GM06990 (cell line): ENCODE results near the gene RPL18A.
A peak's percentile ranks its signal among the peaks of the same experiment; 100 is the strongest.

Experiments
- DNase-seq: peaks from one replicate; pipeline ENCODE4 v3.0.0-alpha.2; 2011; ENCODE audit not compliant: insufficient read length; ENCODE audit errors: extremely low read depth
- H3K27me3 ChIP-seq: replicated peaks from 2 replicates; pipeline ENCODE4 v1.6.0; 2011; ENCODE audit warnings: low read length; ENCODE audit not compliant: control insufficient read depth, insufficient read depth
- H3K36me3 ChIP-seq: 2 replicates; pipeline ENCODE4 v1.5.1; 2011; ENCODE audit warnings: low read length; ENCODE audit not compliant: control insufficient read depth, insufficient read depth
- H3K4me3 ChIP-seq: replicated peaks from 2 replicates; pipeline ENCODE4 v1.5.1; 2011; ENCODE audit warnings: low read depth, mild to moderate bottlenecking, control low read depth, low read length
- CTCF ChIP-seq: IDR thresholded peaks from 2 replicates; pipeline ENCODE4 v1.5.1; 2011; ENCODE audit warnings: low read length, control low read depth, mild to moderate bottlenecking, inconsistent platforms; ENCODE audit not compliant: insufficient read depth, poor library complexity, severe bottlenecking

Gene RPL18A

GRCh38 chr19:17862711-17863519 lies 3.2 kb downstream of the RPL18A start:
- Histone ChIP-seq H3K36me3 (peaks cover 36% of the 10 kb centered on the region), H3K4me3 (peak overlapping the region; percentile 98)
- no peak for TF ChIP-seq CTCF

GRCh38 chr19:17863520-17864182 lies 3.9 kb downstream of the RPL18A start:
- DNase-seq, result no peak
- no peaks in the 10 kb centered on the region; the same call in 1 of the 2 replicates for H3K27me3 ChIP-seq
- no peak for TF ChIP-seq CTCF
- H3K36me3 ChIP-seq, result peaks cover 36% of the 10 kb centered on the region
- H3K4me3 ChIP-seq, result no peak overlapping the region

More at GRCh38 chr19:17862711-17863519, 3.2 kb downstream of the RPL18A start:
- no peak for DNase-seq
- H3K27me3 ChIP-seq, result no peaks in the 10 kb centered on the region

GRCh38 chr19:17865364-17866311 lies 5.9 kb downstream of the RPL18A start:
- H3K27me3 ChIP-seq, result no peaks in the 10 kb centered on the region; the same call in 1 of the 2 replicates
- H3K4me3 ChIP-seq, result no peak overlapping the region
- TF ChIP-seq CTCF, result no peak
- peaks cover 36% of the 10 kb centered on the region for H3K36me3 ChIP-seq
- DNase-seq, result no peak

GRCh38 chr19:17866312-17866963 lies 6.7 kb downstream of the RPL18A start:
- peaks cover 30% of the 10 kb centered on the region for H3K36me3 ChIP-seq
- H3K4me3 ChIP-seq, result no peak overlapping the region
- DNase-seq, result no peak
- H3K27me3 ChIP-seq, result no peaks in the 10 kb centered on the region; the same call in 1 of the 2 replicates
- TF ChIP-seq CTCF, result no peak

GRCh38 chr19:17866964-17867486 lies 7.3 kb downstream of the RPL18A start:
- H3K27me3 ChIP-seq, result no peaks in the 10 kb centered on the region; the same call in 1 of the 2 replicates
- peaks cover 24% of the 10 kb centered on the region for H3K36me3 ChIP-seq
- H3K4me3 ChIP-seq, result no peak overlapping the region
- no peak for TF ChIP-seq CTCF
- no peak for DNase-seq
